HL-60 (cell line): ENCODE results near the gene ACSS3. TPM values are rescaled to one million over a fixed set of nuclear protein-coding genes. Genes with fewer than 3 reads are reported as not detected.

Experiments used
- DNase-seq, 2 experiments: peaks; one replicate each; pipeline ENCODE4 v3.0.0-alpha.2; 2010 to 2020; ENCODE audit warnings: low read depth in 1 of 2, low spot score in 1 of 2
- H3K27ac ChIP-seq: fragments of 250-450 bp; sonication (Bioruptor Pico); replicated peaks from 2 replicates; pipeline ENCODE4 v1.5.1; 2020; ENCODE audit warnings: mild to moderate bottlenecking, moderate library complexity
- H3K27me3 ChIP-seq: fragments of 250-450 bp; sonication (Bioruptor Pico); 2 replicates; pipeline ENCODE4 v1.5.1; 2021; ENCODE audit warnings: mild to moderate bottlenecking, moderate library complexity; ENCODE audit not compliant: insufficient read depth, poor library complexity, severe bottlenecking
- H3K4me3 ChIP-seq: replicated peaks from 2 replicates; pipeline ENCODE4 v1.5.1; 2011; ENCODE audit warnings: mild to moderate bottlenecking, control low read depth, low read length; ENCODE audit not compliant: insufficient read depth
- CTCF ChIP-seq: IDR thresholded peaks from one replicate; pipeline ENCODE4 v1.5.1; 2011; ENCODE audit warnings: low read length, control low read depth, inconsistent platforms; ENCODE audit not compliant: insufficient read depth
- GABPA ChIP-seq: IDR thresholded peaks from 2 replicates; pipeline ENCODE4 v1.6.1; 2012; ENCODE audit warnings: low read depth
- POLR2AphosphoS5 ChIP-seq: IDR thresholded peaks from 2 replicates; pipeline ENCODE4 v1.6.1; 2012; ENCODE audit warnings: low read depth
- REST ChIP-seq: IDR thresholded peaks from 2 replicates; pipeline ENCODE4 v1.6.1; 2012; ENCODE audit warnings: low read depth; ENCODE audit not compliant: insufficient replicate concordance
- SPI1 ChIP-seq: IDR thresholded peaks from 2 replicates; pipeline ENCODE4 v1.6.1; 2012; ENCODE audit warnings: low read depth, mild to moderate bottlenecking, borderline replicate concordance
- microRNA-seq: library from miRNA; unstranded; fragments of <30 nt; microRNA quantifications from one replicate; pipeline ENCODE4, GENCODE V29; 2018

Gene ACSS3

GRCh38 chr12:81300454-81300853 is 222.6 kb downstream of the ACSS3 start:
- H3K4me3 ChIP-seq, result no peak overlapping the region
- DNase-seq, result no peak
- H3K27me3 ChIP-seq, result no peaks in the 10 kb centered on the region
- TF ChIP-seq CTCF, result no peak
- no peak for TF ChIP-seq SPI1
- TF ChIP-seq POLR2AphosphoS5, result no peak
- no peak for TF ChIP-seq GABPA
- TF ChIP-seq REST, result peak; percentile 75
- no peak overlapping the region for H3K27ac ChIP-seq

- DNase-seq, result no peak
- no peak for TF ChIP-seq CTCF
- TF ChIP-seq GABPA, result no peak
- TF ChIP-seq REST, result no peak
- no peak overlapping the region for H3K27ac ChIP-seq
- peaks cover 2% of the 10 kb centered on the region for H3K27me3 ChIP-seq
- H3K4me3 ChIP-seq, result no peak overlapping the region
Observed at GRCh38 chr12:81303935-81304334, 226.1 kb downstream of the ACSS3 start.

Small RNAs within 50 kb of the gene (microRNA-seq; reads per million reads assigned to microRNA genes)
- not detected for gene MIR4699
